Activated T-helper 2 cell treated with anti-CD3 and anti-CD28 coated beads, Interferon-gamma antibody, Interleukin-2, Interleukin-4, amounts not matched to agents 10 μg/mL and 5 μg/mL and 100 μg/mL, durations not matched to agents 14 hours and 24 hours and 36 hours (primary cell): ENCODE results near the gene STPG3. TPM values are rescaled to one million over a fixed set of nuclear protein-coding genes. Genes with fewer than 3 reads are reported as not detected.
"Not testable (repeated sequence)": the region's sequence is repeated elsewhere in the genome, so short reads cannot be mapped to it uniquely, and the experiment has no call there.

Source experiments
- DNase-seq: peaks from one replicate; pipeline ENCODE4 v3.0.0; 2021; ENCODE audit warnings: low spot score
- H3K27ac Mint-ChIP-seq: one replicate; pipeline ENCODE4 v1.8.0; 2021; ENCODE audit warnings: mixed read lengths
- H3K27me3 Mint-ChIP-seq: one replicate; pipeline ENCODE4 v1.8.0; 2021; ENCODE audit warnings: low read depth, mixed read lengths
- H3K36me3 Mint-ChIP-seq: one replicate; pipeline ENCODE4 v1.8.0; 2021; ENCODE audit warnings: low read depth, mixed read lengths
- H3K4me1 Mint-ChIP-seq: one replicate; pipeline ENCODE4 v1.8.0; 2021; ENCODE audit warnings: low read depth, mixed read lengths
- H3K4me3 Mint-ChIP-seq: one replicate; pipeline ENCODE4 v1.8.0; 2021; ENCODE audit warnings: low read depth, mild to moderate bottlenecking, moderate library complexity, mixed read lengths
- H3K9me3 Mint-ChIP-seq: one replicate; pipeline ENCODE4 v1.8.0; 2021; ENCODE audit warnings: mixed read lengths
- intact Hi-C: fragments of 100-400 bp; cut with micrococcal nuclease; formaldehyde crosslinking; loops from one replicate; pipeline ENCODE4 v1.15.1; 2023
- total RNA-seq: library from RNA; stranded (reverse); gene quantifications from 2 replicates; pipeline ENCODE4 v1.2.3, GENCODE V29; 2022

Gene STPG3
- total RNA-seq, 1 donor from 2014 or later, result 0.48 TPM

DNA sequence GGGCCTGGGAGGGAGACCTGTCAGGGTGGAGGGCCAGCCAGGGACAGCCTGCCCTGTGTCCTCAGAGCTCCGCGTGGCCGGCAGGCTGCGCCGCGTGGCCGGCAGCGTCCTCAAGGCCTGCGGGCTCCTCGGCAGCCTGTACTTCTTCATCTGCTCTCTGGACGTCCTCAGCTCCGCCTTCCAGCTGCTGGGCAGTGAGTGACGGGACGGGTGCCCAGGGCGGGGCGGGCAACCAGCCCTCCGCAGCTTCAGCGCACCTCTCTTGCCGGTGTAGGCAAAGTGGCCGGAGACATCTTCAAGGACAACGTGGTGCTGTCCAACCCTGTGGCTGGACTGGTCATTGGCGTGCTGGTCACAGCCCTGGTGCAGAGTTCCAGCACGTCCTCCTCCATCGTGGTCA, 18.6 kb upstream of the STPG3 start:
- no peak overlapping the region for H3K27ac Mint-ChIP-seq
- DNase-seq, result no peak
- peaks cover 3% of the 10 kb centered on the region for H3K27me3 Mint-ChIP-seq

DNA sequence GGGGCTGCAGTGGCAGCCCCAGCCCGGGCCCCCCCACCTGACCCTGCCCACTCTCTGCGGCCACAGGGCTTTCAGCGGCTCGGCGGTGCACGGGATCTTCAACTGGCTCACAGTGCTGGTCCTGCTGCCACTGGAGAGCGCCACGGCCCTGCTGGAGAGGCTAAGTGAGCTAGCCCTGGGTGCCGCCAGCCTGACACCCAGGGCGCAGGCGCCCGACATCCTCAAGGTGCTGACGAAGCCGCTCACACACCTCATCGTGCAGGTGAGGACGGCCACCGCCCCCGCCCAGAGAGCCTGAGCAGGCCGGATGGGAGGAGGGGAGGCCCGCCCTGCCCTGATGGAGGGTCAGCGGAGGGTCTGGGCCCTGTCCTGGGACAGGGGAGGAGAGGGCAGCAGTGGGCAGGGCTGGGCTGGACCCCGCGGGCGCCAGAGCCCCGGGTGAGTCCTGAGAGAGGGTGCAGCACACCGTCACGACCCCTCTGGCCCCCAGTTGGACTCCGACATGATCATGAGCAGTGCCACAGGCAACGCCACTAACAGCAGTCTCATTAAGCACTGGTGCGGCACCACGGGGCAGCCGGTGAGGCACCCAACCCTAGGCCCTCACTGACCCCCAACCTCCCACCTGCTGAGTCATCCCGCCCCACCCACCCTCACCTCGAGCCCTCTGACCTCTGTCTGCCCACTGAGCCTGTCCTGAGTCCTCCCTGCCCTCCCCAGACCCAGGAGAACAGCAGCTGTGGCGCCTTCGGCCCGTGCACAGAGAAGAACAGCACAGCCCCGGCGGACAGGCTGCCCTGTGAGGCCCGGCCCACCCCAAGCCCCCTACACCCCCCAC, 17.7 kb upstream of the STPG3 start:
- Mint-ChIP-seq H3K4me1 (no peaks in the 10 kb centered on the region), H3K27me3 (peaks cover 3% of the 10 kb centered on the region), H3K27ac (no peak overlapping the region), H3K4me3 (no peak overlapping the region), H3K9me3 (no peaks in the 10 kb centered on the region), H3K36me3 (no peaks in the 10 kb centered on the region)
- intact Hi-C loops, result no loop called here
- no peak for DNase-seq

More for the DNA sequence above, 18.6 kb upstream of the STPG3 start:
- intact Hi-C loops, result no loop called here
- H3K4me3 Mint-ChIP-seq, result no peak overlapping the region
- H3K9me3 Mint-ChIP-seq, result no peaks in the 10 kb centered on the region
- no peaks in the 10 kb centered on the region for H3K36me3 Mint-ChIP-seq
- peaks cover 2% of the 10 kb centered on the region for H3K4me1 Mint-ChIP-seq

DNA sequence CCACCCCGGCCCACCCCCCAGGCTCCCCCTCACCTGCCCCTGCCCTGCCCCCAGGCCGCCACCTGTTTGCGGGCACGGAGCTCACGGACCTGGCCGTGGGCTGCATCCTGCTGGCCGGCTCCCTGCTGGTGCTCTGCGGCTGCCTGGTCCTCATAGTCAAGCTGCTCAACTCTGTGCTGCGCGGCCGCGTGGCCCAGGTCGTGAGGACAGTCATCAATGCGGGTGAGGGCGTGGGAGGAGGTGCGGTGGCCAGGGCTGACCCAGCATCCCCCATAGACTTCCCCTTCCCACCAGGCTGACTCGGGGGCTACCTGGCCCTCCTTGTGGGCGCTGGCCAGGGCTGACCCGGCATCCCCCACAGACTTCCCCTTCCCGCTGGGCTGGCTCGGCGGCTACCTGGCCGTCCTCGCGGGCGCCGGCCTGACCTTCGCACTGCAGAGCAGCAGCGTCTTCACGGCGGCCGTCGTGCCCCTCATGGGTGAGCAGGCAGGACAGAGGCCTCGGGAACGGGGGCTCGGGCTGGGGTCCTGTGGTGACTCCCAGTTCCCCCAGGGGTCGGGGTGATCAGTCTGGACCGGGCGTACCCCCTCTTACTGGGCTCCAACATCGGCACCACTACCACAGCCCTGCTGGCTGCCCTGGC, 16.9 kb upstream of the STPG3 start:
- intact Hi-C loops, result no loop called here
- Mint-ChIP-seq H3K27me3 (peaks cover 3% of the 10 kb centered on the region), H3K4me1 (peaks cover 4% of the 10 kb centered on the region), H3K27ac (no peak overlapping the region), H3K4me3 (no peak overlapping the region), H3K9me3 (no peaks in the 10 kb centered on the region), H3K36me3 (no peaks in the 10 kb centered on the region)
- DNase-seq, result no peak

DNA sequence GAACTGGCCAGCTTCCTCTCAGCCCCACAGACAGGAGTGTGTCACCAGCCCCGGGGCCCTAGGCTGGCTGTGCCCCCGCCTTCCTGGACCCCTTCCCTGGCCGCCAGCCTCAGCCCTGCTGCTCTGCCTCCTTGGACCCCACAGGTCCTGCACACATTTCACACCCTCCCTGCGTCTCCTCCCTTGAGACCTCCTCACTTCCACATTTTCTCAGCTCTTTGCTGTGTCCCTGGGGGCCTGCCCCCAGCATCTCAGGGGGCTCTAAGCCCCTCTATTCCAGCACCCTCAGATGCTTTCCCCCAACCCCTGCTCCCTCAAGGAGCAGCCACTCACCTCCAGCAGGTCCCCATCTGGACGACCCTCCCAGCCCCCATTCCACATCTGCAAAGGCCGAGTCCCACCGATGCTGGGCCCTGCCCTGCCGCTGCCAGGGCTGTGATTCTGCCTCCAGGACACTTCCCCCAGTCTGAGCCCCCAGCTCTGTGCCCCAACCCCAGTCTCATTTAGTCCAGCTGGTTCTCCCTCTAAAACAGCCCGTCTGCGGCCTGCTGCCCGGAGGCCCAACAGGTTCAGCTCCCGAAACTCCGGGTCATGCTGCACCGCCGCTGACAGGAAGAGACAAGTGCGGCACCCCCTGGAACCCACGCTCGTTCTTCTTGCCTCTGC, 16.2 kb upstream of the STPG3 start:
- peaks cover 4% of the 10 kb centered on the region for H3K4me1 Mint-ChIP-seq
- no peaks in the 10 kb centered on the region for H3K9me3 Mint-ChIP-seq
- intact Hi-C loops, result loop anchor here (5.0 kb wide), 3 partner anchors 48 to 188 kb away; partner anchors contain the start of genes ANAPC2, MAN1B1, NPDC1 and SSNA1
- no peak overlapping the region for H3K27ac Mint-ChIP-seq
- no peak overlapping the region for H3K4me3 Mint-ChIP-seq
- H3K36me3 Mint-ChIP-seq, result no peaks in the 10 kb centered on the region
- peaks cover 3% of the 10 kb centered on the region for H3K27me3 Mint-ChIP-seq
- DNase-seq, result no peak

DNA sequence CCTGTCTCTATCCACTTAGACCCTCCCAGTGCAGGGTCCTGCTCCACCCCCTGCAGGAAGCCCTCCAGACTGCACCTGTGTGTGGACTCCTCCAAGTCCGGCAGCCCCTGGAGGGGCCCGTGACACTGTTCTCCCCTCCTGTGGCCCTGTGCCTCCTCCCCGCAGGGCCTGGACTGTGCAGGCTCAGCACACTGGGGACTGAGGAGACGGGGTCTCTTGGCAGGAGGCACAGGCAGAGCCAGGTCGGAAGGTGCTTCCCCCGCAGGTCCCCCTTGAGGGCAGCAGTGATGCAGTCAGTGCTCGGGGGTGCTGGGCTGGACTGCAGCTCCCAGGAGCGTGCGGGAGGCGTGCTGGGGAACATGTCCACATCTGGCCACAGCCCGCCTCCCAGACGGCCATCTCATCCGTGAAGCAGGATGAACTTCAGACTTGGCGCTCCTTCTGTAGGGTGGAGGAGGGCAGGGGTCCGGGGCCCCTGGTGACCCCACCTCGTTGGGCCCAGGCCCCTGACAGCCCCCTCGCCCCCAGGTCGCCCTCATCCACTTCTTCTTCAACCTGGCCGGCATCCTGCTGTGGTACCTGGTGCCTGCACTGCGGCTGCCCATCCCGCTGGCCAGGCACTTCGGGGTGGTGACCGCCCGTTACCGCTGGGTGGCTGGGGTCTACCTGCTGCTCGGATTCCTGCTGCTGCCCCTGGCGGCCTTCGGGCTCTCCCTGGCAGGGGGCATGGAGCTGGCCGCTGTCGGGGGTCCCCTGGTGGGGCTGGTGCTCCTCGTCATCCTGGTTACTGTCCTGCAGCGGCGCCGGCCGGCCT, 15.5 kb upstream of the STPG3 start:
- no peaks in the 10 kb centered on the region for H3K36me3 Mint-ChIP-seq
- peaks cover 4% of the 10 kb centered on the region for H3K4me1 Mint-ChIP-seq
- intact Hi-C loops, result loop anchor here (5.0 kb wide), 3 partner anchors 48 to 188 kb away; partner anchors contain the start of genes ANAPC2, MAN1B1, NPDC1 and SSNA1
- no peak overlapping the region for H3K27ac Mint-ChIP-seq
- no peak for DNase-seq
- no peak overlapping the region for H3K4me3 Mint-ChIP-seq
- H3K9me3 Mint-ChIP-seq, result no peaks in the 10 kb centered on the region
- peaks cover 3% of the 10 kb centered on the region for H3K27me3 Mint-ChIP-seq

DNA sequence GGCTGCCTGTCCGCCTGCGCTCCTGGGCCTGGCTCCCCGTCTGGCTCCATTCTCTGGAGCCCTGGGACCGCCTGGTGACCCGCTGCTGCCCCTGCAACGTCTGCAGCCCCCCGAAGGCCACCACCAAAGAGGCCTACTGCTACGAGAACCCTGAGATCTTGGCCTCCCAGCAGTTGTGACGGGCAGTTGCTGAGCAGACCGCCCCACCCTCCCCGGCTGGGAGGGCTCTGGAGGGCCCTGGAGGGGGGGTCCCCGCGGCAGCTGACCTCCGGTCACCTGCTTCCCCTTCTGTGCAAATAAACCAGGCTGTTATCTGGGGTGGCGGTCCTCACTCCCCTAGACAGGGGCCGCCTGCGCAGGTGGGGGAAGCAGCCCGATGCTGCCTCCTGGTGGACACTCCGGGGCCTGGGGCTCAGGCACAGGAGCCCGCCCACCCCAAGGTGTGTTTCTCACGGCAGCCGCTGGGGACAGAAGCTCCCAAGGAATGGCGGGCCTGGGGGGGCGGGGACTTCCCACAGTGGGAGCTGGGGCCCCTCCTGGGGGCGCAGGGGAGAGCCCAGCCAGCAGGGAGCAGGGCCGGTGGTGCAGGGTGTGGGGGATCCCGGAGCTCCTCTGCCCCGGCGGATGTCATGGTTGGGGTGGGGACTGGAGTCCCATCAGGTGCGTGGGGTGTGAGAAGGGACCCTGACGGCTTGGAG, 14.7 kb upstream of the STPG3 start:
- intact Hi-C loops, result loop anchor here (5.0 kb wide), 3 partner anchors 49 to 189 kb away; partner anchors contain the start of genes ANAPC2, MAN1B1, NPDC1 and SSNA1
- Mint-ChIP-seq H3K9me3 (no peaks in the 10 kb centered on the region), H3K27me3 (peaks cover 3% of the 10 kb centered on the region), H3K4me3 (no peak overlapping the region), H3K27ac (no peak overlapping the region), H3K36me3 (peaks cover 5% of the 10 kb centered on the region), H3K4me1 (peaks cover 4% of the 10 kb centered on the region)
- peak; percentile 83 for DNase-seq

DNA sequence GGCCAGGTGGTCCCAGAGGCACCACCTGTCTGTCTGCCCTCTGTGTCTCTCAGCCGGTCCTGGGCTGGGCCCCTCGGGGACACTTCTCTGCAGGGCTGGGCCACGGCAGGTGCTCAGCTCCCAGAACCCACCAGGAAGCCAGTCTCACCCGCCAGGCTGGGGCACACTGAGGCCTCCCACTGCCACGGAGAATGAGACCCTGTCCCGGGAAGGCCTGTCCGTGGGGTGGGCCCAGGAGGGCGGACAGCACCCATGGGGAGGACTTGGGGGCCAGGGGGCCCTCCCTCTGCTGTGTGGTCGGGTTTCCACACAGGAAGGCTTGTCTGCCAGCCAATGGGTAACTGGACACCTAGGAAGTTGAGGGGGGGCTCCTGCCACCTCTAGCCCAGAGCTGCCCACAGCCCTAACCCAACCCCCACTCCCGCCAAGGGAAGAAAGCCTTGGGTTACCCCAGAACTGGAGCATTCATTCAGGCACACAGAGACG, 14.1 kb upstream of the STPG3 start:
- H3K4me1 Mint-ChIP-seq, result peaks cover 4% of the 10 kb centered on the region
- intact Hi-C loops, result loop anchor here (5.0 kb wide), 3 partner anchors 50 to 190 kb away; partner anchors contain the start of genes ANAPC2, MAN1B1, NPDC1 and SSNA1
- no peak for DNase-seq
- H3K9me3 Mint-ChIP-seq, result no peaks in the 10 kb centered on the region
- peaks cover 3% of the 10 kb centered on the region for H3K27me3 Mint-ChIP-seq
- H3K4me3 Mint-ChIP-seq, result no peak overlapping the region
- H3K27ac Mint-ChIP-seq, result no peak overlapping the region
- H3K36me3 Mint-ChIP-seq, result peaks cover 6% of the 10 kb centered on the region

DNA sequence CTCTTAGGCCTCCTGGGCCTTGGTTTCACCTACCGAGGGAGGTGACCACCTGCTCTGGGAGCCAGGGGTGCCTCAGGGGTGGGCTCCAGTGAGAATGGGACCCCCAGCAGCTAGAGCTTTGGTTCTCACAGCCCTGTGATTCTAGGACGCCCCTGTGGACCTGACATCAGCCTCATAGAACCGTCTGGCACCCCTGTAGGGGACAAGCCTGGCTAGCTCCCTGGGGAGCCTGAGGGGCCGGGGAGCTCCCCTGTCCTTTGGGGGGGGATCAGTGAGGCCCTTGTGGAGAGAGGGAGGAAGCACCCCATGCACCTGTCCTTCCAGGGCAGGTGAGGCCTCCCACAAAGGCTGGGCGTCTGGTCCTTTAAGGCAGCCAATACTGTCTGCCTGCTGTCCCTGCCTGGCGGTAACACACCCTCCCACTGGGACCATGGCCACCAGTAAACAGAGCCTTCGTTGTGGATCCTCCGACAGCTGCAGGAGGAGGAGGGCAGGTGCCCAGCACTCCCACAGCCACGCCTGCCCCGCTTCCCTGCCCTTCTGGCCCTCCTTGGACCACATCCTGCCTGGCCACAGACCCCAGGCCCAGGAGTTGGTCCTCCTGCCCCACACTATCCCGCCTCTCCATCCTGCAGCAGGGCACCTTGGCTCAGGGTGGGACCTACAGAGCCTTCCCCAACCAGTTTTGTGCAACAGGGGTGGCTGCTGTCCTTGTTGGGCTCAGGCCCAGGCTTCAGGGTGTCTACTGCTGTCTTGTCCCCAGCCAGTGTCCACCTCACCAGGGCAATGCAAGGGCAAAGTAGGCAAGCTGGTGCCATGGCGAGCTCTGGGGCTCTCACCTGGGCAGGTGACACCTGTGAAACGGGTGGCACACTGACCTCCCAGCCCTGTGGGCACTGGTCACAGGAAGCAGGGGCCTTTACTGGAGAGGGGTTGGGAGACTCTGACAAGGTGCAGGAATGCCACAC, 13.0 kb upstream of the STPG3 start:
- H3K27me3 Mint-ChIP-seq, result peaks cover 3% of the 10 kb centered on the region
- H3K9me3 Mint-ChIP-seq, result no peaks in the 10 kb centered on the region
- H3K36me3 Mint-ChIP-seq, result peaks cover 17% of the 10 kb centered on the region
- H3K4me1 Mint-ChIP-seq, result peaks cover 12% of the 10 kb centered on the region
- DNase-seq, result no peak
- no peak overlapping the region for H3K27ac Mint-ChIP-seq
- intact Hi-C loops, result loop anchor here (5.0 kb wide), 3 partner anchors 51 to 191 kb away; partner anchors contain the start of genes ANAPC2, MAN1B1, NPDC1 and SSNA1
- no peak overlapping the region for H3K4me3 Mint-ChIP-seq

DNA sequence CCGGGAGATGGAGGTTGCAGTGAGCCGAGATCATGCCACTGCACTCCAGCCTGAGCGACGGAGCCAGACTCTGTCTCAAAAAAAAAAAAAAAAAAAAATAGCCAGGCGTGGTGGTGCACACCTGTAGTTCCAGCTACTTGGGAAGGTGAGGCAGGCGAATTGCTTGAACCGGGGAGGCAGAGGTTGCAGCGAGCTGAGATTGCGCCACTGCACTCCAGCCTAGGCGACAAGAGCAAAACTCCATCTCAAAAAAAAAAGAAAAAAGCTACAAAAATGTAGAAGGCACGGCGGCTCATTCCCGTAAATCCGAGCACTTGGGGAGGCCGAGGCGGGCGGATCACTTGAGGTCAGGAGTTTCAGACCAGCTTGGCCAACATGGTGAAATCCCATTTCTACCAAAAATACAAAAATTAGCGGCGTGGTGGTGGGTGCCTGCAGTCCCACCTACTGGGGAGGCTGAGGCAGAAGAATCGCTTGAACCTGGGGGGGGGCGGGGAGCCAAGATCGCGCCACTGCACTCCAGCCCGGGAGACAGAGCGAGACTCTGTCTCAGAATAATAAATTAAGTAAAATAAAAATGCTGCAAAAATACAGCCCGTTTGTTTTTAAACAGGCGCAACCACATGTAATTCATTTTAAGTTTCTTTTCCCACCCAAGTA, 11.4 kb upstream of the STPG3 start:
- intact Hi-C loops, result loop anchor here (5.0 kb wide), 4 partner anchors 52 to 192 kb away; partner anchors contain the start of genes ANAPC2, MAN1B1, NPDC1 and SSNA1
- H3K9me3 Mint-ChIP-seq, DNase-seq, H3K27me3 Mint-ChIP-seq: not testable (repeated sequence)
- Mint-ChIP-seq H3K4me1 (peaks cover 14% of the 10 kb centered on the region), H3K27ac (peak overlapping the region; percentile 46), H3K36me3 (peaks cover 27% of the 10 kb centered on the region), H3K4me3 (peak overlapping the region; percentile 79)

DNA sequence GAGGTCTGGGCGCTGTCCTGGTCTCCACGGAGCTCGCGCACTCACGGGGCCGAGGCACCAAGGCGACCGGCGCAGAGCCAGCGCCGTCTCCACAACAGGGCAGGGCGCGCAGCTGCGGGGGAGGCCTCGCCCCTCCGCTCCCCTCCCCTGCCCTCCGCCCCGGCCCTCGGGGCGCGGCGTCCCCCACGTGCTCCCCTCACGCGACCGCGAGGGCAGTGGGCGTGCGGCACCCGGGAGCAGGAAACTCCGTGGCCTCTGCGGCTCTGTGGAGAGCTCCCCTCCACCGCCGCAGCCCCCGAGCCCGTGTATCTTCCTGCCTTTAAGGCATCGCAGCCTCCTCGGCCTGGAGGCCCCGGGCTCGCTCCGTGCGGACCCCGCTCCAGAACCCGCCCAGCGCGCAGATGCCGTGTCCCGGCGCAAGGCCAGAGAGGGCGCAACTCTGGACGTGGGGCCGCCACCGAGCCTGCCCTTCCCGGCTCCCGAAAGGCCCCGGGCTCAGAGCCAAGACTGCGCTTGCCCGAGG, 10.7 kb upstream of the STPG3 start:
- no peaks in the 10 kb centered on the region for H3K9me3 Mint-ChIP-seq
- H3K36me3 Mint-ChIP-seq, result peaks cover 27% of the 10 kb centered on the region
- DNase-seq, result no peak
- H3K4me1 Mint-ChIP-seq, result peaks cover 14% of the 10 kb centered on the region
- peak overlapping the region; percentile 79 for H3K4me3 Mint-ChIP-seq
- intact Hi-C loops, result loop anchor here (5.0 kb wide), 1 partner anchor 113 kb away; no protein-coding TSS in a partner anchor
- no peaks in the 10 kb centered on the region for H3K27me3 Mint-ChIP-seq
- peak overlapping the region; percentile 46 for H3K27ac Mint-ChIP-seq
